ENCODE results near the gene GATAD2B.
"Not testable (repeated sequence)": the region's sequence is repeated elsewhere in the genome, so short reads cannot be mapped to it uniquely, and the experiment has no call there.

Gene GATAD2B

GRCh38 chr1:153775458-153776327 is 147.1 kb downstream of the GATAD2B start:
- peak; percentile 60 to 61 for DNase-seq

DNA sequence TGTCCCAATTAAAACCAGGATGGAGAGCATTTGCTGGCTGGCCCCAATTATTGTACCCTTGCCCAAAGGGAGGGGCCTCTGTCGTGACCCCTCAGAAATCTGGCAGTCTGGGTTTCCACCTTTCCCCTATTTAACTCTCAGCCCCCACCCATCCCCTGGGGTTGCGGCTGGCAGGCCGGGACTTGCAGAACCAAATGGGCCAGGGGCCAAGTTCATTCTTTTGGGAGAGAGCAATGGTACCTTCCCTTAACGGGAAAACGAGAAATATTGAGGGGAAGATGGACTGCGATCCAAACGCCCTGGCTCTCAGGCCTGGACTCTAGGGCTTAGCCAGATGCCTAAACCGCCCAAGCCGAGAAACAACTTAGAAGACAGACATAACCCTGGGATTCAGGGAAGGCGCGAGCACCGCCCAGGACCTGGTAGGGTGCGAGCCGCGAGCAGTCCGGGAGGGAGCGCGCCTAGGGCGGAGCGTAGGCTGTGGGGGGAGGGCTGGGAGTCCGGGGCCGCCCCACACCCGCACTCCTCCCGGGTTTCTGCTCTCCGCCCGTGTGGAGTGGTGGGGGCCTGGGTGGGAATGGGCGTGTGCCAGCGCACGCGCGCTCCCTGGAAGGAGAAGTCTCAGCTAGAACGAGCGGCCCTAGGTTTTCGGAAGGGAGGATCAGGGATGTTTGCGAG is 147.9 kb downstream of the GATAD2B start, which contains the start of gene SLC27A3:
SLC27A3 (plus strand) TSS at position 628 of the 678 bp plus-strand sequence. CDS start 91 bp downstream, outside the sequence.
- DNase-seq: peak in 1 of 2 experiments; percentile 26

DNA sequence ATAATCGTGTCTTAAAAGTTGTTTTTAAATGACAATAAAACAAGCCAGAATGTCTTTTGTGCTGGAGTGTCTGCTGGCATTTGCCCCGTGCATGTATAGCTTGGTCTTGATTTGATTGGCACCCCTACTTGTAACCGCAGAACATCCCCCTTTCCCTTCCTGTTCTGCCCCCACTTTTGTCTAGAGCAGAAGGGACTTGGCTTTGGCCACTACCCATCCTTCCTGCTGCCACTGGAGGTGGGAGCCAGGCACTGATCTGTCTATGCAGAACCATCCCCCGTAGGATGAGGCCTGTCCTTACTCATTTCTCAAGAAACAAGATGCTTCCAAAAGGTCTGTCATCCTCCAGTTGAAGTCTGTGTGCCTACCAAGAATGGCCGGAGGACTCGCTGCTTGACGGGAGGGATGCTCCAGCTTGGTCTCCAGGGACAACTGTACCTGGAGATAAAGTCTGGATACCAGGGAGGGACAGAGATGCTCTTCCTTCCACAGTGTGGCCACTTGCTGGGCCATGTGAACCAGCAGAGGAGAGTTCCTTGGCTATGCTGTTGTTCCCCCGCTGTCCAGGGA is 148.7 kb downstream of the GATAD2B start:
- DNase-seq: no peak

DNA sequence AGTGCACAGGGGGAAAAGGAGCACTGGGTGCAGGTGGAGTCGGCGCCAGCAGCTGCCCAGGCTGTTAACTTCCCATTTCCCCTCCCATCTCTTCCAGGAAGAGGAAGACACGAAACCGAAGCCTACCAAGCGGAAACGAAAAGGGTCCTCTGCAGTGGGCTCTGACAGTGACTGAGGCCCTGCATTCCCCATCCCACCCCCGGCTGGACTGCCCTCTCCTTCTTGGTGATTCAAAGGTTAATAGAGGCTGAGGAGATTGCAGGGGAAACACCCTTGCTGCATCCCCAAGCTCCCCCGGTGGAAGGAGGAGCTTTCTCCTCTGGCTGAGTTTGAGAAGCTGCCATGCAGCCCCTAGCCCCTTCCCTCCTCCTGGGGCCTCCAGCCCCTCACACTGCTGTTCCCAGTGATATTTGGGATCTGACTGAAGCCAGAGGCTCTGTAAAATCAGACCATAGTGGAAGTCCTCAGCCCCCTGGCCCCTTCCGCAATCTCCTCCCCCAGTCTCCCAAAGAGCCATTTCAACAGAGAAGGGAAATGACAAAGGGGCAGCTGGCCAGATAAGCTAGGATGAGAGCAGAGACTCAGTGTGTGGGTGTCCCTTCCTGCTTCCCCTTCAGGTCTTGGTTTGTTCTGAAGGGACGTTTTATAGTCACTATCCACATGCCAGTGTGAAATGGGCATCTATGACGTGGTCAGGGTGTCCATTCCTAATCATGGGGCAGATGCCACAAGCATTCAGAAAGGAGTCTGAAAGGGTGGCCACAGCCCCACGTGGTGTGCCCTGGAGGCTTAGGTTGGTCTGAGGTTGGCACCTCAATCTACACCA is 149.5 kb downstream of the GATAD2B start:
- no peak for DNase-seq

- DNase-seq: no peak
Observed at GRCh38 chr1:153771841-153772593, 150.8 kb downstream of the GATAD2B start.

GRCh38 chr1:153771261-153771660 is 151.5 kb downstream of the GATAD2B start:
- no peak for DNase-seq

GRCh38 chr1:153770797-153771196 is 152.0 kb downstream of the GATAD2B start:
- DNase-seq: no peak

- no peak for DNase-seq
Observed at GRCh38 chr1:153769221-153769620, 153.6 kb downstream of the GATAD2B start.

DNA sequence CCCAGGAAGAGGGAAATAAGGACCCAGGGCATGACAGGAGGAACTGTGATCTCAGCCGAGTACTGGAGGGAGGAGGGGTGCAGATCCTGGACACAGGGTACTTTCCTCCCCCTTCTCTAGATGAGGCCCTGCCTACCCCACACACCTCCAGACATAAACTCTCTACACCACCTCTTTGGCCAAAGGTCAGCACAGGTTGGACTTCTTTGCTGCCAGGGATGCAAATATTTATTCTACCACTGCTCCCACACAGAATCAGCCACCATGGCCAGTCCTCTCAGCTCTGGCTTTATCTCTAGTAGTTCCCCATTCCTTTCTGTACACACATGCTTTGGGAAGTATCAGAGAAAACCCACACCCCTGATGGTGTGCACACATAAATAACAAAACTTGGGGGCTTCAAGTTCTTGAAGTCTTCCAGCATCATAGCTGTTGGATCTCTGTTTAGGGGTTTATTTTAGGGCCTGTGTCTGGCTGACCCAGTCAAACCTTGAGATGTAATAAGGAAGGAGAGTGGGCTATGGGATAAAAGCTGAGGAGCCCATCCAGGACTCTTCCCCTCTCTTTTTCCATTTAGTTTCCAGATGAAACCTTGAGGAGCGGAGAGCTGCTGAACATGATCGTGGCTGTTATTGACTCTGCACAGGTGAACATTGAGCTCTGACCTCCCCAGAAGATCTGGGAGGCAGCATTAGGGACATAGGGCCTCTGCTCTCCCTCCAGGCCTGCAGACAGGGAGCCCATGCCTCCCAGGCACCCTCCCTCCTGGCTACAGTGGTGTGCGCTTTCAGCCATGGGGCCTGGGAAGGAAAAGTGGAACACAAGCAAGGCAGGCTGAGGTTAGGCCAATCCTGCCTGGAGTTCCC is 154.2 kb downstream of the GATAD2B start:
- no peak for DNase-seq

DNA sequence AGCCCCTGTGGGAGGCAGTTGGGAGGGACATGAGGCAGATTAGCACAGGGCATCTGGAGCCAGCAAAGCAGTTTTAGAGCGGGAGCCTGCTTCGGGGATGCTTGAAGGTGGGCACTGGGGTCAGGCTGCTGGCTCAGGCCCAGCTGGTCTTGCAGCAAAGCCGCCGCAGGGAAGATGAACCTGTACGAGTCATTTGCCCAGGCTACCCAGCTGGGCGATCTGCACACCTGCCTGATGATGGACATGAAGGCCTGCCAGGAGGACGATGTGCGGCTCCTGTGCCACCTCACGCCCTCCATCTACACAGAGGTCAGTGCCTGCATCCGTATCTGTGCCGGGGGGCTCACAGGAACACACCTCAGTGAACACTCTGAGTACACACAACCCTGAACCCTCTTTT is 155.3 kb downstream of the GATAD2B start:
- DNase-seq: no peak

GRCh38 chr1:153766663-153767062 is 156.1 kb downstream of the GATAD2B start:
- not testable (repeated sequence) for DNase-seq

DNA sequence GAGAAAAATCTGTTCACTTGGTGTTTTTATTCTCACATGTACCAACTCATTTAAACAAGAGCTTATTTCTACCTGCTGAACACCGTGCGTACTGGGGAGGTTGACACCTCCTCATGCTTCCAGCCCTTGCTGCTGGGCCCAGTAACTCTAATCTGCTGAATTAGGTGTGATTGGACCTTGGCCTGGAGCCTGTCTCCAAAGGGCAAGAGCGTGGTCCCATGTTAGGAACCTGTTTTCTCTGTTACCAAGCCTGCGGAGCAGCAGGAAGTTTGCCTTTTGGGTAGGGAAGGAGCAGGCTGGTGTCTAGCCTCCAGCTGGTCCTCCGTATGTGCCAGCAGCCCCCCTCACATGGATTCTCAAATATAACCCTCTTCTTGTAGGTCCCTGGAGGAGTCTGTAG is 158.5 kb downstream of the GATAD2B start:
- DNase-seq: no peak

GRCh38 chr1:153763365-153764225 is 159.2 kb downstream of the GATAD2B start:
- no peak for DNase-seq

DNA sequence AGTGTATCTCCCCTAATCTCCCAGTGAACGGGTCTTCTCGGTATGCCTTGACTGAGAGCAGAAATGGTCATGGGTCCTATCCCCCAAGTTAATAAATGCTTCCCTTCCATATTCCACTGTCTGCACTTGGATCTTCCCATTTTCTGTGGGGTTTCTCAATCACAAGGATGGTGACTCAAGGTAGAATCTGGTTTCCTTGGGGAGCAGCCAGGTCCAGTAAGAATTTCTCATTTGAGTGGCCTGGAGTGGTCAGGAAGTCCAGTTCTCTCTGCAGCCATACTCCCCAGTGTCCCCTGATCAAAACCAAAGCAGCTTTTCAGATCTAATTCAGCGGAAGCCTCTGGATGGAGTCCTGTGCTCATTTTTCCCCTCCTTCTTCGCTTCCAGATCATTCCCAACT is 162.3 kb downstream of the GATAD2B start:
- DNase-seq: no peak
